Measurements from ENCODE around the gene JADE2.
"Not testable (repeated sequence)": the region's sequence is repeated elsewhere in the genome, so short reads cannot be mapped to it uniquely, and the experiment has no call there.

JADE2 gene

DNA sequence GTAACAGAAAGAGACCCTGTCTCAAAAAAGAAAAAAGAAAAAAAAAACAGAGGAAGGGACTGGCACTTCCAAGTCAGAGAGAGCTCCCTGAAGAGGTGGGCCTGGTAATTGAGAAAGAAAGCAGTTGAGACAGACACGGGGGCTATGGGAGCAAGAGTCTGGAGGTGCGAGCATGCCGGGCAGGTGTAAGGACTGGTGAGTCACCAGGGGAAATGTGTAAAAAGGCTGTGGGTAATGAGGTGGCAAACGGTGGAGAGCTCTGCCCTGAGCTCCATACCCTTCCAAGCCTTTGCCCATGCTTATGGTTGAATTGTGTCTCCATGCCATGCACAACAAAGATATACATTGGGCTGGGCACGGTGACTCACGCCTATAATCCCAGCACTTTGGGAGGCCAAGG lies 18.0 kb upstream of the JADE2 start:
- no peak for DNase-seq (ENCODE audit: low spot score)

DNA sequence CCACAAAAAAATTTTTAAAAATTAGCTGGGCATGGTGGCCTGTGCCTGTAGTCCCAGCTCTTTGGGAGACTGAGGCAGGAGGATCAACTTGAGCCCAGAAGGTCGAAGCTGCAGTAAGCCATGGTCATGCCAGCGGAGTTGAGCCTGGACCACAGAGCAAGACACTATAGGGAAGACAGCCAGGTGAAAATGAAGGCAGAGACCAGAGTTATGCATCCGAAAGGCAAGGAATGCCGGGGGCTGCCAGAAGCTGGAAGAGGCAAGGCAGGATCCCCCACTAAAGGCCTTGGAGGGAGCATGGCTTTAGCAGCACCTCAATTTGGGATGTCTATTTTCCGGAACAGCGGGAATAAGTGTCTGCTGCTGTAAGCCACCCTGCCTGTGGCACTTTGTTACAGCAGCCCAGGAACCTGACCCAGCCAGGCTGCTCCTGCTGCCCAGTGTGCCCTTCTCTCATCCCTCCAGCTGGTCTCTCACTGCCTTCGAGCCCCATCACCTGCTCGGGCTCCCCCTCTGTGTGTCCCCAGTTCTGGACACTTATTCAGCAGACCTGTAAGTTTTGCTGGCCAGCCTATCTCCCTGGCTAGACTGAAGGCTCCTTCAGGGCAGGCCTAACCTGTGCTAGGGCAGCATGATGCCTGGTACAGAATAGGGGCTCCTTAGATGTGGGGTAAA lies 16.8 kb upstream of the JADE2 start:
- no peak for DNase-seq (ENCODE audit: low spot score)

DNA sequence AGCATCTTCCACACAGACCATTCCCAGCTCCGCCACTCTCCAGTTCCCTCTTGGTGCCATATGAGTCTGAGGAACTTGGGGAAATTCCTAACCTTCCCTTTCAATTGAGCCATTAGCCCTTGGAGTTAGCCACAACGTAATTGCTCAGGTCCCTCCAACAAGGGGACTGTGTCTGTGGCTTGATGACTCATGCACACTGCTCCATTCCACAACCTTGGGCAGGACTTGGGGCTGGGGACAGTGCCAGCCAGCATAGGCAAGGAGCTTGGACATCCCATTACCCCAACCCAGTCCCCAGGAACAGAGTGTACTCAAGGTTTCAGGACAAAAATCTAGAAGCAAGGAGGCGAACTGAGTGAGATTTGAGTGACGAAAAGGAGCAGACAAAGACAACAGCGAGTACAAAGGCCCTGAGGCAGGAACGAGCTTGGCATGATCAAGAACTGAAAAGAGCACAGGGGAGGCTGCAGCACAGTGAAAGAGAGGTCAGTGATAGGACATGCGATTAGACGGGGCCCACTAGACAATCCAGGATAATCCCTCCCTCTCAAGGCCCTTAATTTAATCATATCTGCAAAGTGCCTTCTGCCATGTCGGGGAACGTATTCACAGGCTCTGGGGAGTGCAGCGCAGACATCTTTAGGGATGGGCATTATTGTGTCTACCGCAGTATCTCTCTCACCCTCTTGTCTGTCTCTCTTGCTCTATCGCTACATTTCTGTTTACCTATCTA lies 16.0 kb upstream of the JADE2 start:
- no peak for DNase-seq (ENCODE audit: low spot score)

DNA sequence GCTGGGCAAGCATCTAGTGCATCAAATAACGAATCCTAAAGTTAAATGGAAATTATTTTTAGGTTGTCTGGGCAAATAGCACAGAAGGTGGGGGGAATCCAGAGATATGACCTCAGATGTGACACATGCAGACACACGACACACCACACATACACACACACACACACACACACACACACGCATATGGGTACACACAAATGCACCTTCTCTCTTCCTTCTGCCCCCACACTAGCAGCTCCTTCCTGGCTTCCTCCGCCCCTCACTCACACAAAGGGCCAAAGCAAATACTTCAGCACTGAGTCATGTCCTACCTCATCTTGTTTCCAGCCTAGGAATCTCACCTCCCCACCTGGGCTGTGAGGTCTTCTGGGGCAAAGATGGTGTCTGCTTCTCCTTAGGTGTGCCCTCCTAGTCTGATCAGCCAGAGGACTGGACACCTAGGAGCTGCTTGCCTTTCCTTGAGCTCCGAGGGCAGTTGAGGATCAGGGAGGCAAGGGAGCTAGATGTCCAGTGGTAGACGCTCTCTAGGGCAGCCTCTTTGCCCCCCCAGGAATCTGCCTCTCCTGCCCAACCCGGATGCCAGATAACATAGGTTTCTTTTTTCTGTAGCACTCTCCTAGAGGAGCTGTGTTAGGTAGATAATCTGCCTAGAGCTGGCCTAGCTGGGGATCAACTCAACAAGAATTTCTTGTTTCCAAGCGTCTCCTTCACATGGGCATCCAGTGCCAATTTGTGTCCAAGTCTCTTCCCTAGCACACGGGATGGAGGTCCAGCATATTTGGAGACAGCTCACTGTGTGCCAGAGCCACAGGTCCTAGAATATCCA lies 14.3 kb upstream of the JADE2 start:
- no peak for DNase-seq (ENCODE audit: low spot score)

DNA sequence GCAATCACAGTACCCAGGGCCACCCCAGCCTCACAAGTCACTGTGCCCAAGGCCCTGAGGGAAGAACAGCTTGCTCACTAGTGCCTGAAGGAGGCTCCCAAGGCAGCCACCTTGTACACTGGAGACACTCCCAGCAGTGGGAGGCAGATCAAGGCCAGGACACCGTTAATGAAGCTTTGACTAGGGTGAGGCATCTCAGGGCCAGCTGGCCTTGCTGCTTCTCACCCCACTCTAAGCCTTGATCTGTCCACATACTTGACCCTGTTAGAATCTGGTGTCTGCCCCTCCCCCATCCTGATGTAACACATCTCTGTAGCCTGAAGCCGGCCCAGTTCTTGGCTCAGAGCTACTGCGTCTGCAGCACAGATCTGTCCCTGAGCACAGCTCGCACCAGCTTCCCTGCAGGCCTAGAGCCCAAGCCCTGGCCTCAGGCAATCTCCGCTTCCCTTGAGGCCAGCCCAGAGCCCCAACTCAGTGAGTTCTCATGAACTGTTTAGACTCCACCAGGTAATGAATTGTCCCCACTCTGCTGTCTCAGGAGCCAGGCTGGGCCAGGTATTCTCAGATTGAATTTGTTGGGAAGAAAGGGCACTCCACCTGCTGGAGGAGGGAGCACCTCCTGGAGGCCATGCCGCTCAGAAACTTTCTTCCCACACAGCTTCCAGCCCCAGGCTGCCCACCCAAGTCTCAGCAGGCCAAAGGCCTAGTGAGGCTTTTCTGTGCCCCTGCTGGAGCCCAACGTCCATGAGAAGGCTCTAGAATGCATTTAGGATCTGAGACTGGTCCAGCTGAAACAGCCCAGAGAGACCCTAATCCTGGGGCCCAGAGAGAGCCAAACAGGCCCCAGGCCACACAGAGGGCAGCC lies 13.4 kb upstream of the JADE2 start:
- no peak for DNase-seq (ENCODE audit: low spot score)

DNA sequence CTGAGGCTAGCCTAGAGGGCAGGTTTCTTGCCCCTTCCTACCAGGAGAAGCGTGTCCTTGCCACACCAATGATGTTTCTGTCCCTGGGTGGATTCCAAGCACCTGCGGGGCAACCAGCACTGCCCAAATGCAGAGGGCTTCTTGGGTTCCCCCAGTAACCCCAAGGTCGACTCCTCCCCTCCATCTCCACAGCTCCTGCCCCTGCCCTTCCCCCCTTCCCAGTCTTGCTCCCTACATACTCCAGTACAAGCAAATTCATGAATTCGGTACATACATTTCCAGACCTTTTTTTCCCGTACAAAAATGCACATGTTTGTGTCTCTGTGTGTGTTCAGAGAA lies 12.8 kb upstream of the JADE2 start:
- no peak for DNase-seq (ENCODE audit: low spot score)

DNA sequence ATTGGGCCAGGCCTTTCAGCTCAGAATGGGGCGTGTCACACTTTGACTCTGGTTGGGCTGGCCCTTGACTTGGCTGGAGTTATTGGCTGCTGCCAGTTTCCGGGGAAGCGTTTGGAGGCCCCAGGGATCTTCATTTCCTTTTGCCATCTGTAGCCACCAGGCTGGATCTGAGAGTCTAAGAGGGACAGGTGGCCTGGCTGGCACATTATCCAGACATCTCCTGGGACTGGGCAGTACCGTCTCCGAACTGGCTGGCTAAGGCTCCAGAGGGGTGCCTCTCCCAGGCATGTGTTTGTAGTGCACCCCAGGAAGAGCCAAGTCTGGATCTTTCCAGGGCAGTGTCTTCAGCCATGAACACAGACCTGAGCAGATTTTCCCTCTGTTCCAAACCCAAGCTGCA lies 9.7 kb upstream of the JADE2 start:
- no peak for DNase-seq (ENCODE audit: low spot score)

DNA sequence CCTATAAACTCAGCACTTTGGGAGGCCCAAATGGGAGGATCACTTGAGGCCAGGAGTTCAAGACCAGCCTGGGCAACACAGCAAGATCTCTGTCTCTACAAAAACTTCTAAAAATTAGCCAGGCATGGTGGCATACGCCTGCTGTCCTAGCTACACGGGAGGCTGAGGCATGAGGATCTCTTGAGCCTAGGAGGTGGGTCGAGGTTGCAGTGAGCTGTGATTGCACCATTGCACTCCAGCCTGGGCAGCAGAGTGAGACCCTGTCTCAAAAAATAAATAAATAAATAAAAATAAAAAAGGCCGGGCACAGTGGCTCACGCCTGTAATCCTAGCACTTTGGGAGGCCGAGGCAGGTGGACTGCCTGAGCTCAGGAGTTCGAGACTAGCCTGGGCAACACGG lies 8.5 kb upstream of the JADE2 start:
- not testable (repeated sequence) for DNase-seq (ENCODE audit: low spot score)

DNA sequence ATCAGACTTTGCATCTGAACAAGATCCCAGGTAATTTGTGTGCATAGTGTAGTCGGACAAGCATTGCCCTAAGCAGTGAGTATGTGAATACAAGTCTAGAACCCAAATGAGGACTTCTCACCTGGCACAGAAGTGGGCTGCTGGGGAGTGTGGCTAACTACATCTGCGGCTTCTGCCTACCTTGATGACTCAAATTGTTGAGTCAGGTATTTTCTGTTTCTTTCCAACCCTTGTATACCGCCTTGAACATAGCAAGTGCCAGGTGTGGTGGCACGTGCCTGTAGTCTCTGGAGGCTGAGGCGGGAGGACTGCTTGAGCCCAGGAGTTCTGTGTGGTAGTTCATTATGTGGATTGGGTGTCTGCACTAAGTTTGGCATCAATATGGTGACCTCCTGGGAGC lies 7.9 kb upstream of the JADE2 start:
- DNase-seq (ENCODE audit: low spot score), result no peak

DNA sequence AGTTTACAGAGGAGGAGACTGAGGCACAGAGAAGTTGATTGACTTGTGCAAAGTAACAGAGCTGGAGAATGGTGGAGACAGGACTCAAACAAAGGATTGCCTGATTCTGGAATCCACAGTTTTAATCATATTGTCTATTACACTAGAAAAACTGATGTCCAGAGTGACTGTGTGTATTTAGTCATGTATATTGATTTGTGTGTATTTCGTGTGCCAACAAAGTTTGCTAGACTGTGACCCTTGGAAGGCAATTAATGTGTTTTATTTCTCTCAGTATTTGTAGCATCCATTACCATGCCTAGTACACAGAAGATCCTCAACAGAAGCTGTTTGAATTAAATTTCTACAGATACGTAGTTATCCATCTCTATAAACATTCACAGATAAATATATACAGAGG lies 5.5 kb upstream of the JADE2 start:
- no peak for DNase-seq (ENCODE audit: low spot score)

DNA sequence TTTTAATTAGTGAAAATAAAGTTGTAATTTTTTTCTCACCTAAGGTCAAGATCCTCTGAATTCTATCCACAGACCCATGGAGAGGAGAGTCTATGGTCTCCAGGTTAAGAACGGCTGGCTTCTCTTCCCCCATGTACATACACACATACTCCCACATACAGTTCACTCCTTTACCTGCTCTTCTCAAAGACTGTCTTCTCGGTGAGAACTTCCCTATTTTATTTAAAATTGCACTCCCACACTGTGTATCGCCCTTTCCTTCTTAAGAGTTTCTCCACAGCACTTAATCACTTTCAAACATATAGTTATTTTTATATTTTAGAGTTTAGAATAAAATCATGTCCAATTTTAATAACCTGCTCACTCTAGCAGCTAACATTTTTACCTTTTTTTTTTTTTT lies 3.6 kb upstream of the JADE2 start:
- no peak for DNase-seq (ENCODE audit: low spot score)

DNA sequence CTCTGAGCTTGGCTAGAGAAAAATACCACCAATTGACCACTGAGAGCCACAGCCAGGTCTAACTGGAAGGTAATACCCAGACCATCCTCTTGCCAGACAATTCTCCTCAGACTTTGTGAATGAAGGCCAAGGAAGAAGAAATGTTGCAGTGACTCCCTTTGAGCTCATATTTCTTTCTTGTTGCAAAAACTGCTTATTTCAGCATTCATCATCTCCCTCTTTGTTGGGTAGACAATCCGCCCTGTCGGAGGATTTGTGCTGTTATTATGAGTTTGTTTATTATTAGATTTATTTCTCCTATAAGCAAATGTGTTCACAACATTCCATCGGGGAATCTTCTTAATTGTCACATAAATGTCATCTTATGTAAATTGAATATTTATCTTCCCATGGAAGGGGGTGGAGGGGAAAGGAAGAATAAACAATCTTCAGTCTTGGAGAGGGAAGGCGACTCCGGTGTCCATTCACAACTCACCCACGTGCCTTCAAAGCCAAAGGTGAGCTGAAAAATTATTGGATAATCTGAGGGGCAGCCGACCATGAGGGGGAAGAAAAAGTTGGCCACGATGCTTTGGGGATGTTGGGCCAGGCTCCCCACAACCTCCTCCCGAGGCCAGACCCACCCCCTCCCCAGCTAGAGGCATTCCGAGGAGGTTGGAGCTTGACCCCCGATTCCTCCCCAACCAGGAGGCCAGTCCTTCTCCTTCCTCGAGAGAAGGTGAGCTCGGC lies 1.8 kb upstream of the JADE2 start:
- peak; percentile 37 for DNase-seq (ENCODE audit: low spot score)

DNA sequence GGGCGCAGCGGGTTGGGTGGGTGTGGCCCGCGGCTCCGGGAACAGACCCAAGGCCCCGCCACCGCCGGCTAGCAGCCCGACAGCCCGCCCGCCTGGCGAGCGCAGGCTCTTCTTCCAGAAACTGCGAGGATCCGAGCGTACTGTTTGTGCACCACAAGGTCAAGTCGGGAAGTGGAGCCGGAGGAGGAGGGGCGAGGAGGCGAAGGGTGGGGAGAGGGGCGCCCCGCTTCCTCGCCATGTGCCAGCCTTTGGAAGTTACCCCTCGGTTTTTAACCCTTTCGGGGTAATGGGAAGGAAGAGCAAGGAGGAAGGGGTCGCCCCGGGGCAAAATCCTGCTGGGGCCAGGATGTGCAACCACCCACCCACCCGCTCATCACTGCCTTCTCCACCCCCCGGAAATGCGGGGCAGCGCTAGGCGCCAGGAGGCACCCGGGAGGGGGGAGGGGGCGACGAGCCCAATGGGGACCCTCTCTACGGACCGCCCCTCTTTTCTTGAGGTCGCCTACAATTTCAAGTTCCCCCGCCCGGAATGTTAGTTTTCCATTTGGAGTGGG lies 1.1 kb upstream of the JADE2 start:
- DNase-seq (ENCODE audit: low spot score), result peak; percentile 82

DNA sequence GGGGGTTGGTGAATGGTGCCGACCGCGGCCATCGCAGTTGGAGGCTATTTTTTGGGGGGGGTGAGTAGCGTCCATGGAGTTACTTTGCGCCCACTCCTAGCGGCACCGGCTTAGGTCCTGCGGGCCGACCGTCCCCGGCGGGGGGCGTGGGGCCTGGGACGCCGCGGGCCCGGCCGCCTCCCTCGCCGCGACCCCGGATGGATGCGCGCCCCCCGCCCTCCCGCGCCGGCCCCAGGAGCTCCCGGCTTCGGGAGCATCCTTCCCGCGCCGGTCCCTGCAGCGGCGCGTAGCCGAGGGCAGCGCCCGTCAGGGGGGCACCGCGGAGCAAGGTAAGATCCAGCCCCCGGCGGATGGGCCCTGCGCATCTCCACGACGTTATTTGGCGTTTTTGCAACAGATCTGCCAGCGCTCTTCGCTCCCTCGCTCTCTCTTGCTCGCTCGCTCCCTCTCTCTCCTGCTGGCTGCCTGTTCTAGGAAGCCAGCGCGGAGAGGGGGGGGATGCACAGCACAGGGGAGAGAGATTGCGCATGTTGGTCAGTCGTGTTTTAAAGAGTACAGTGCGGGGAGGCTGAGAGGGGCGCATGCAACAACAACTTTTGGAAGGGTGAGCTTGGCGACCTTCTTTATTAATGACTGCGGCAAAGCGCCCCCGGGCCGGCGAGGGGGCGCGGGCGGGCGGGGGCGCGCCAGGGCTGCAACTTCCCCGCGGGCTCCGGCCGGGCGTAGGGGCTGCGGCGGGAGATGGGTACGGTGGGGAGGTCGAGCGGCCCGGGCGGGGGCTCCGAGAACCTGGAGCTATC lies 413 bp downstream of the JADE2 start:
- DNase-seq (ENCODE audit: low spot score), result peak; percentile 74

DNA sequence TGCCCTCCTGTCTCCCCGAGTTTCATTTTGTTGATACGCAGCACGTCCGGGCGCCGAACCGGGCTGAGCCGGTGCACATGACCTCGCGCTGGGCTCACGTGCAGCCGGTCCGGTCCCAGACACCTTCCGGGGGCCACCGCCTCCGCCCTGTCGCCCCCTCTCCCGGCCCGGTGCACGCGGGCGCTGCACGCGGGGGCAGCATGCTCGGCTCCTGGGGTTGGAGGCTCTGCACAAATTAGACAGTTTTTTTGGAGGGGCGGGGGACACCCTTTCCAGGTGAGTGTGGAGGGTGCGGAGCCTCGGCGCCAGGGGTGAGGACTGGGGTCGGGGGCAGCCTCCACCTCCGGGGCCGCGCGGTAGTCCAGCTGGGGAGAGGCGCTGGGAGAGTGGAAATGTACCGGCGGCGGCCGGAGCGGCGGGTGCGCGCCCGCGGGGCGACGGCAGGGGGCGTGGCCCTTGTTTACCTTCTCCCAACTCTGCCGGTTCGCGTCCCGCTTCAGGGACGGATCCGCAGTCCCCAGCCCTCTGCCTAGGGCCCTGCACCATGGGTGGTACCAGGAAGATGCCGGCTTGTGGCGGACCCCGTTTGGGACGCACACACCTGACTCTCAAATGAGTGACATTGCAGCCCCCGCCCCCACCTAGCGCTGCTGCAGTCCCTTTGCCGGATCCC lies 1.1 kb downstream of the JADE2 start:
- no peak for DNase-seq (ENCODE audit: low spot score)

DNA sequence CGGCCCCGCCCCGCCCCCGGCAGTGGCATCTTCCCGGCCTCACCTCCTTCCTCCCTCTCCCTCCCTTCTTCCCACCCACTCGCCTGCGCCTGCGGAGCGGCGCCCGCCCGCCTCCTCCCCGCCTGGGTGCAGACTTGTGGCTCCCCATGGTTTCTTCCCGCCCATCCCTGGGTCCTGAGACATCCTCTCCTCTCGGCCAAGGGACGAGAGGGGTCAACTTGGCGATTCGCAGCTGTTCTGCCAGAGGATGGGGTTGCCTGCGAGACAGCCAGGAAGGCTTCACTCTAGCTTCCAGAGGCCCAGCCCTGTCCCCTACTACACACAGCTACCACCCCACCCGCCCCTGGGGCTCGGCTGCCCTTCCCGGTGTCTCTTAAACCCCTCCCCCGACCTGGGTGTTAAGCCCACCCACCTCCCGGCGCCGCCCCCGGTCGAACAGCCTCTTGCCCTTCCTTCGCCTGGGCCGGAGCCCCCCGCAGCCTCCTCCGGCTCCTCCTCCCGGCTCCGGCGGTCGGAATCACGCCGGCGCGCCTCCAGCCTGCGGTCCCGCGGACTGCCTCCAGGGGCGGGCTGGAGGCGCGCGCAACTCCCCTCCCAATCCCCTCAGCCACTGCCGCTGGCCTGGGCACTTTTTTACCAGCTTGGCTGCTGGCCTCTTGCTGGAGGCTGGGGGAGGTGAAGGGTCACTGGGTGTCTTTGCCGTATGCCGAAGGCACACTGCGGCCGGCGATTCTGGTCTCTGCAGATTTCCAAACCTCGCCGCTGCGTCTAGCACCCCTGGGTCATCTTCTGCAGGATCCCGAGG lies 1.9 kb downstream of the JADE2 start:
- DNase-seq (ENCODE audit: low spot score), result peak; percentile 73

DNA sequence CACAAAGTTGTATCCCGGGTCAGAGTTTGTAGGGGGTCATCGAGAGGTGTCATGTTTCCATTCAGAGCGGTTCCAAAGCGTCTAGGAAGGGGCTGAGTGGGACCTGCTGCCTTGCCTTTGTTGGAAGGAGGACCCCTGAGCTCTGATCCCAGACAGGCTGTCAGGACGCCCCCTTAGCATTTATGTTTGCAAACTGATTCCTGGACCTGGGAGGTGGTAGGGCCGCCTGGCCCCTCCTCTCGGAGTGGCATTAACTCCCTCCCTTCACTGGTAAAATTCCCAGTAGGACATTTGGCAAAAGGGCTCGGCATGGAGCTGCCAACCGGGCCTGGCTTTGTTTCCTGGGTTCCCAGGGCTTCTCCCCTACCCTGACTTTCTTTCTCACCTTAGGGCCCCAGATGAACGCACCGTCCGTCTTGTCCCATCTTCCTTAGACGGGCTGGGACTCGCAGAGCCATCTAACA lies 2.5 kb downstream of the JADE2 start:
- DNase-seq (ENCODE audit: low spot score), result no peak

DNA sequence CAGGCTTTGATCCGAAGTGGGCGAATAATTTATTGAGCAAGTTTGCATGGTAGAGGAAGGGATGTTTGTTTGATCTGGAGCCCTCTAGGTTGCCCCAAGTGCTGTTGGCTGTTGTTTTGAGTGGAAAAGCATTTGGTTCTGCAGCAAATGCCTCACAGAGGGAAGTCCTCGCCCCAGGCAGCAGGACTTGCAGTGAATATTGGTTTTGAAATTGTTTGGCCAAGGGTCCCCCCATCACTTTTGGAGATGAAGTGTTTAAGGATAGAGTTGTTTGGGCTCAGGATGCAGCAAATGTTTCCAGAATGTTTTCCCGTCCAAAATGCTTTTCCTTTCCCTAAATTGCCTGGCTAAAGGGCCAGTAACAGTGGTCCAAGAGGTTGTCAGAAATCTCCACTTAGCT lies 3.1 kb downstream of the JADE2 start:
- no peak for DNase-seq (ENCODE audit: low spot score)

DNA sequence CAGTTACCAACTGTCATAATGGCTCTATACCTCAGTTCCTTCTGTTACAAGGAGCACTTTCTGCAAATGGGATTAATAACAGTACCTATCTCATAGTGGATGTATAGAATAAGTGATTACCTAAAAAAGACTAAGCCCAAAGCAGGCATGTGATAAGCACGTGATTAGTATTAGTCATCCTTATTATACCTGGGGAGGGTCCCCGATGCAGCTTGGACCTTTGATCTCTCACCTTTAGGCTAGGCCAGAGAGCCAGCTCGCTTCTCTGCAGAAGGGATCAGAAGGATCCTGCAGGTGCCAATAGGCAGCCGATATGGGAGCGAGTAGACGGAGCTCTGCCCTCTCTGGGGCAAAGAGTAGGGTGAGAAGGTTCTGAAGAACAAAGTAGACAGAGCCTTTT lies 4.0 kb downstream of the JADE2 start:
- no peak for DNase-seq (ENCODE audit: low spot score)
